HepG2 (cell line): Measurements from ENCODE around the gene MTG1. TPM values are rescaled to one million over a fixed set of nuclear protein-coding genes. Genes with fewer than 3 reads are reported as not detected.

Experiments
- ATAC-seq: fragments of 200-7000 bp; cut with Tn5 transposase; 3 replicates; pipeline ENCODE4 v1.9.1; 2020; ENCODE audit warnings: mild to moderate bottlenecking, moderate library complexity
- BruUV-seq: library from RNA; stranded (reverse); fragments of 400-500 nt; replicated peaks from 2 replicates; lab custom pipeline; 2021; lab: Mats Ljungman, UMichigan
- CTCF ChIA-PET: fragments of 300-600 bp; formaldehyde crosslinking; extraction: SDS; loops from one replicate; lab custom pipeline; 2021; ENCODE audit warnings: low total read pairs, inconsistent platforms, low intra/inter-chr PET ratio; lab: Yijun Ruan, JAX
- POLR2A ChIA-PET: fragments of 350-600 bp; sonication (Branson Sonifier 250); formaldehyde crosslinking; loops from one replicate; lab custom pipeline; 2020; ENCODE audit warnings: antibody characterized with exemption, inconsistent platforms; lab: Yijun Ruan, JAX
- DNase-seq: peaks from one replicate; pipeline ENCODE4 v3.0.0-alpha.2; 2015; ENCODE audit warnings: low spot score
- FAIRE-seq: peaks from 3 replicates; lab custom pipeline; 2011; peaks lifted over from hg19 to GRCh38; lab: Jason Lieb, UNC
- H2AFZ ChIP-seq: one replicate; pipeline ENCODE4 v1.6.1; 2011; ENCODE audit warnings: low read length, inconsistent platforms
- H3K27ac ChIP-seq: fragments of 300-600 bp; 3 replicates; pipeline ENCODE4 v1.8.0; 2011; ENCODE audit warnings: mixed run types, mild to moderate bottlenecking, mixed read lengths, low read length, inconsistent platforms; ENCODE audit not compliant: insufficient read depth; ENCODE audit errors: extremely low read length
- H3K27me3 ChIP-seq, 2 experiments: fragments of 200-600 bp in 1 of 2; 2 replicates in 1 of 2; 3 replicates in 1 of 2; pipeline versions ENCODE4 v1.6.0 to v1.8.0; 2011; ENCODE audit warnings: low read length in 2 of 2, mild to moderate bottlenecking in 2 of 2, moderate library complexity in 2 of 2, inconsistent platforms in 1 of 2; ENCODE audit not compliant: insufficient read depth in 2 of 2, control insufficient read depth in 1 of 2
- H3K36me3 ChIP-seq, 2 experiments: fragments of 200-600 bp in 1 of 2; replicated peaks in 1 of 2; 2 replicates in 1 of 2; 3 replicates in 1 of 2; pipeline versions ENCODE4 v1.5.1 to v1.8.0; 2011; ENCODE audit warnings: low read length in 2 of 2, inconsistent platforms in 1 of 2; ENCODE audit not compliant: insufficient read depth in 2 of 2, control insufficient read depth in 1 of 2
- H3K4me1 ChIP-seq: 2 replicates; pipeline ENCODE4 v1.5.1; 2012; ENCODE audit warnings: low read length, inconsistent platforms; ENCODE audit not compliant: insufficient read depth
- H3K4me2 ChIP-seq: 2 replicates; pipeline ENCODE4 v1.6.0; 2011; ENCODE audit warnings: low read depth, low read length, inconsistent platforms
- H3K4me3 ChIP-seq, 3 experiments: fragments of 200-600 bp in 1 of 3; sonication (generic), shearing (Covaris generic) in 1 of 3; replicated peaks in 1 of 3; 2 replicates each; pipeline ENCODE4 v1.5.1; 2011 to 2016; ENCODE audit warnings: low read length in 3 of 3, inconsistent platforms in 2 of 3, low read depth in 2 of 3, mild to moderate bottlenecking in 2 of 3, control low read depth in 1 of 3, mixed read lengths in 1 of 3; ENCODE audit not compliant: insufficient read depth in 1 of 3
- H3K79me2 ChIP-seq: one replicate; pipeline ENCODE4 v1.6.1; 2011; ENCODE audit warnings: low read length, inconsistent platforms; ENCODE audit not compliant: insufficient read depth
- H3K9ac ChIP-seq: 2 replicates; pipeline ENCODE4 v1.6.0; 2011; ENCODE audit warnings: mild to moderate bottlenecking, low read depth, low read length, inconsistent platforms; ENCODE audit not compliant: insufficient read depth
- H3K9me3 ChIP-seq: 2 replicates; pipeline ENCODE4 v1.5.1; 2012; ENCODE audit warnings: mild to moderate bottlenecking, low read length
- H4K20me1 ChIP-seq: 2 replicates; pipeline ENCODE4 v1.6.0; 2011; ENCODE audit warnings: inconsistent platforms, mild to moderate bottlenecking, low read length, moderate library complexity; ENCODE audit not compliant: insufficient read depth
- ETV6 ChIP-seq: sonication (generic); formaldehyde crosslinking; conservative IDR thresholded peaks from 2 replicates; pipeline ENCODE4 v1.4.0; 2020; ENCODE audit warnings: missing genetic modification reagents
- HIVEP1 ChIP-seq: sonication (generic); formaldehyde crosslinking; IDR thresholded peaks from 2 replicates; pipeline ENCODE4 v1.4.0; 2020; ENCODE audit warnings: mild to moderate bottlenecking, missing genetic modification reagents
- KAT7 ChIP-seq: IDR thresholded peaks from 2 replicates; pipeline ENCODE4 v1.6.1; 2018; ENCODE audit warnings: borderline replicate concordance, missing compliant biosample characterization
- MED1 ChIP-seq: sonication (generic); formaldehyde crosslinking; IDR thresholded peaks from 2 replicates; pipeline ENCODE4 v1.4.0; 2020; ENCODE audit warnings: missing genetic modification reagents
- MZF1 ChIP-seq: sonication (generic); formaldehyde crosslinking; IDR thresholded peaks from 2 replicates; pipeline ENCODE4 v1.8.1; 2023; ENCODE audit warnings: mild to moderate bottlenecking, missing genetic modification reagents, borderline replicate concordance
- ZNF557 ChIP-seq: sonication (generic); formaldehyde crosslinking; IDR thresholded peaks from 2 replicates; pipeline ENCODE4 v1.4.0; 2020; ENCODE audit warnings: missing genetic modification reagents
- ZNF607 ChIP-seq: sonication (generic); formaldehyde crosslinking; IDR thresholded peaks from 2 replicates; pipeline ENCODE4 v1.5.1; 2020; ENCODE audit warnings: missing genetic modification reagents, mild to moderate bottlenecking, borderline replicate concordance
- ZNF646 ChIP-seq: sonication (generic); formaldehyde crosslinking; IDR thresholded peaks from 2 replicates; pipeline ENCODE4 v1.9.0; 2021; ENCODE audit warnings: mild to moderate bottlenecking, missing genetic modification reagents
- WGBS: methylation state at CpG from one replicate; pipeline ENCODE4 v1.1.6; 2017; ENCODE audit warnings: low lambda C conversion rate; 5-methylcytosine and 5-hydroxymethylcytosine counted together
- in situ Hi-C: cut with HindIII; loops from 2 replicates; pipeline ENCODE4 v1.10.0; 2017; ENCODE audit warnings: low pct_unique_long_range_greater_than_20kb; ENCODE audit not compliant: extremely low pct_ligation_motif_present
- intact Hi-C: fragments of 100-400 bp; cut with micrococcal nuclease; formaldehyde crosslinking; loops from one replicate; pipeline ENCODE4 v1.10.0; 2022; ENCODE audit not compliant: unreplicated experiment
- polyA plus RNA-seq, 8 experiments: library from polyadenylated mRNA; depleted of rRNA in 3 of 8; stranded (reverse) in 7 of 8; unstranded in 1 of 8; fragments of >200 nt; fragmentation: Illumina TruSeq in 4 of 8; extraction: Trizol in 4 of 8; gene quantifications; 2 replicates each; pipeline versions ENCODE4 v1.2.1 to v1.2.3, GENCODE V29; 2011 to 2016; ENCODE audit warnings: low read depth in 4 of 8, missing spikeins in 1 of 8, mixed read lengths in 1 of 8; ENCODE audit not compliant: insufficient read depth in 1 of 8
- total RNA-seq, 5 experiments: library from RNA; depleted of rRNA; stranded (reverse); fragments of >200 nt; fragmentation: Illumina TruSeq; extraction: Trizol; gene quantifications; 2 replicates each; pipeline ENCODE4 v1.2.3, GENCODE V29; 2016; ENCODE audit warnings: low read depth in 1 of 5
- TF ChIP-seq, protein P1 (sequence below): IDR thresholded peaks from 2 replicates; pipeline ENCODE4 v1.6.1; 2016; ENCODE audit warnings: control low read depth

The MTG1 gene
- total and polyA plus RNA-seq, 2 of the 13 experiments (the other 11 are each of a cell fraction or from before 2014, with no cell fraction given): 42.0 to 103 TPM

- Histone ChIP-seq H2AFZ (no peak overlapping the region), H3K27ac (no peak overlapping the region), H3K36me3 (peaks cover 0 to 7% of the 10 kb centered on the region in 2 experiments; a peak in 1 of 5 replicates), H3K9ac (no peak overlapping the region), H3K79me2 (peaks cover 16% of the 10 kb centered on the region), H4K20me1 (no peaks in the 10 kb centered on the region), H3K4me1 (peaks cover 22% of the 10 kb centered on the region), H3K4me3 (no peak overlapping the region), H3K4me2 (no peak overlapping the region), H3K27me3 (no peaks in the 10 kb centered on the region; a peak in 1 of 5 replicates), H3K9me3 (no peaks in the 10 kb centered on the region)
- 80% methylated on average over 9 of the region's 12 CpGs for WGBS
- FAIRE-seq (no peak), ATAC-seq (no peak), DNase-seq (no peak)
- POLR2A ChIA-PET: interaction anchor here (1.1 kb wide), 1 partner anchor 44 kb away, joined by 4 read pairs; the partner anchor contains the start of gene PRAP1
- in situ Hi-C loops: no loop called here
- intact Hi-C loops: no loop called here
- CTCF ChIA-PET: no interaction called here
- BruUV-seq: no TSS peak
- TF ChIP-seq MED1: no peak
- no peak for TF ChIP-seq KAT7 (CRISPR knock-in tag)
- no peak for TF ChIP-seq ZNF646
- no peak for TF ChIP-seq ZNF557
- TF ChIP-seq ZNF607 (CRISPR knock-in tag): no peak
- TF ChIP-seq MZF1 (CRISPR knock-in tag): no peak
- TF ChIP-seq, protein P1, sequence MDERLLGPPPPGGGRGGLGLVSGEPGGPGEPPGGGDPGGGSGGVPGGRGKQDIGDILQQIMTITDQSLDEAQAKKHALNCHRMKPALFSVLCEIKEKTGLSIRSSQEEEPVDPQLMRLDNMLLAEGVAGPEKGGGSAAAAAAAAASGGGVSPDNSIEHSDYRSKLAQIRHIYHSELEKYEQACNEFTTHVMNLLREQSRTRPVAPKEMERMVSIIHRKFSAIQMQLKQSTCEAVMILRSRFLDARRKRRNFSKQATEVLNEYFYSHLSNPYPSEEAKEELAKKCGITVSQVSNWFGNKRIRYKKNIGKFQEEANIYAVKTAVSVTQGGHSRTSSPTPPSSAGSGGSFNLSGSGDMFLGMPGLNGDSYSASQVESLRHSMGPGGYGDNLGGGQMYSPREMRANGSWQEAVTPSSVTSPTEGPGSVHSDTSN (CRISPR knock-in tag): no peak
- no peak for TF ChIP-seq HIVEP1
- no peak for TF ChIP-seq ETV6 (CRISPR knock-in tag)
Observed at GRCh38 chr10:133391249-133391635, 2.7 kb upstream of the MTG1 start.
